ENCODE results near the gene TJAP1.

DNA sequence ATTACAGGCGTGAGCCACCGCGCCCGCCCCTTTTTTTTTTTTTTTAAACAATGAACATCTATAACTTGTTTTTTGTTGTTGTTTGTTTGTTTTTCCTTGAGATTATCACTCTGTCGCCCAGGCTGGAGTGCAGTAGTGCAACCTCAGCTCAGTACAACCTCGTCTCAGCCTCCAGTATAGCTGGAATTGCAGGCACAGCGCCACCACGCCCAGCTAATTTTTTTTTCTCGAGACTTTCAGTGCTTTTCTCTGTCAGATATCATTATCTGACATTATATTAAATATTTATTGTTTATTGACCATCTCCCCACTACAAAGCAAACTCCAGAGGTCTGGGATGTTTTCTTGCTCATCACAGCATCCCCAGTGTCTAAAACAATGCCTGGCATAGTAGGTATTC lies 19.7 kb upstream of the TJAP1 start:
- TF ChIP-seq ZNF274 (IDR thresholded peaks at IDR 0.05; ENCODE audit: borderline replicate concordance, extremely low read depth, low read length) (no peak), SIRT6 (IDR thresholded peaks at IDR 0.05; ENCODE audit: low read length) (no peak)

All from H1 (cell line).